ENCODE data around the gene PROC. TPM values are rescaled to one million over a fixed set of nuclear protein-coding genes. Genes with fewer than 3 reads are reported as not detected.

PROC gene
- polyA plus RNA-seq (2011; rRNA removed): not detected in 2 replicates
- not detected in 2 replicates for polyA minus RNA-seq (2011; rRNA and poly(A)+ RNA removed)

DNA sequence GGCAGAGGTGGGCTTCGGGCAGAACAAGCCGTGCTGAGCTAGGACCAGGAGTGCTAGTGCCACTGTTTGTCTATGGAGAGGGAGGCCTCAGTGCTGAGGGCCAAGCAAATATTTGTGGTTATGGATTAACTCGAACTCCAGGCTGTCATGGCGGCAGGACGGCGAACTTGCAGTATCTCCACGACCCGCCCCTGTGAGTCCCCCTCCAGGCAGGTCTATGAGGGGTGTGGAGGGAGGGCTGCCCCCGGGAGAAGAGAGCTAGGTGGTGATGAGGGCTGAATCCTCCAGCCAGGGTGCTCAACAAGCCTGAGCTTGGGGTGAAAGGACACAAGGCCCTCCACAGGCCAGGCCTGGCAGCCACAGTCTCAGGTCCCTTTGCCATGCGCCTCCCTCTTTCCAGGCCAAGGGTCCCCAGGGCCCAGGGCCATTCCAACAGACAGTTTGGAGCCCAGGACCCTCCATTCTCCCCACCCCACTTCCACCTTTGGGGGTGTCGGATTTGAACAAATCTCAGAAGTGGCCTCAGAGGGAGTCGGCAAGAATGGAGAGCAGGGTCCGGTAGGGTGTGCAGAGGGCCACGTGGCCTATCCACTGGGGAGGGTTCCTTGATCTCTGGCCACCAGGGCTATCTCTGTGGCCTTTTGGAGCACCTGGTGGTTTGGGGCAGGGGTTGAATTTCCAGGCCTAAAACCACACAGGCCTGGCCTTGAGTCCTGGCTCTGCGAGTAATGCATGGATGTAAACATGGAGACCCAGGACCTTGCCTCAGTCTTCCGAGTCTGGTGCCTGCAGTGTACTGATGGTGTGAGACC, at the start of gene PROC:
Gene PROC, plus strand, starts transcription at position 128 of the 812 bp plus-strand sequence. CDS start 1,516 bp downstream, outside the sequence.
- Histone ChIP-seq H3K4me3 (ENCODE audit: low read depth, low read length) (no peak within 1 kb of the TSS), H3K9me3 (ENCODE audit: control insufficient read depth, insufficient read depth, low read length) (no peaks in the 10 kb centered on the region; the same call in 1 of the 2 replicates), H3K27ac (ENCODE audit: low read depth, low read length) (no peak within 1 kb of the TSS), H3K27me3 (ENCODE audit: control insufficient read depth, insufficient read depth, low read length) (peaks cover 20% of the 10 kb centered on the region)
- TF ChIP-seq, protein P1, sequence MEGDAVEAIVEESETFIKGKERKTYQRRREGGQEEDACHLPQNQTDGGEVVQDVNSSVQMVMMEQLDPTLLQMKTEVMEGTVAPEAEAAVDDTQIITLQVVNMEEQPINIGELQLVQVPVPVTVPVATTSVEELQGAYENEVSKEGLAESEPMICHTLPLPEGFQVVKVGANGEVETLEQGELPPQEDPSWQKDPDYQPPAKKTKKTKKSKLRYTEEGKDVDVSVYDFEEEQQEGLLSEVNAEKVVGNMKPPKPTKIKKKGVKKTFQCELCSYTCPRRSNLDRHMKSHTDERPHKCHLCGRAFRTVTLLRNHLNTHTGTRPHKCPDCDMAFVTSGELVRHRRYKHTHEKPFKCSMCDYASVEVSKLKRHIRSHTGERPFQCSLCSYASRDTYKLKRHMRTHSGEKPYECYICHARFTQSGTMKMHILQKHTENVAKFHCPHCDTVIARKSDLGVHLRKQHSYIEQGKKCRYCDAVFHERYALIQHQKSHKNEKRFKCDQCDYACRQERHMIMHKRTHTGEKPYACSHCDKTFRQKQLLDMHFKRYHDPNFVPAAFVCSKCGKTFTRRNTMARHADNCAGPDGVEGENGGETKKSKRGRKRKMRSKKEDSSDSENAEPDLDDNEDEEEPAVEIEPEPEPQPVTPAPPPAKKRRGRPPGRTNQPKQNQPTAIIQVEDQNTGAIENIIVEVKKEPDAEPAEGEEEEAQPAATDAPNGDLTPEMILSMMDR (IDR thresholded peaks at IDR 0.05; ENCODE audit: low read depth, low read length): no peak
- no peak for DNase-seq (ENCODE audit: low read depth, low spot score)
- CTCF ChIA-PET: interaction anchor here (1.2 kb wide), 1 partner anchor 61 kb away, joined by 3 read pairs; no protein-coding TSS in a partner anchor
- POLR2A ChIA-PET: interaction anchor here (1.0 kb wide), 1 partner anchor 32 kb away, joined by 3 read pairs; no protein-coding TSS in a partner anchor

DNA sequence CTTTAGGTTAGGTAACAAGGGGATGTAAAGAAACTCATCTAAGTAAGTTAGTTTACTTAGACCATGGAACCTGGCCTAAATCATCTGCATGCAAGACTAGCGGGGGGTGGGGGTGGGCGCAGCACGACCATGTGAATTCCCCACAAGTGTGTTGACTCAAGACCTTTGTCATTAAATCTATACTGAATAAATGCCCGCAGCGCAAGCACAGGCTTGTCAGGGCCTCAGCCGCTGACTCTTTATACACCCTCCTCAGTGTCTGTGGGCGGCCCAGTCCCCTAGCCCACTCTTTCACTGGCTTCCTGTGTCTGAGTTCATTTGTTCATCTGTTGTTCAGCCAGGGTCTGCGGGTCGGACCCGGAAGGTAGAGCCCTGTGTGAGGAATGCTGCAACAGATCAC, 48.2 kb upstream of the PROC start:
- no peak for DNase-seq (ENCODE audit: low read depth, low spot score)
- CTCF ChIA-PET: no interaction called here
- POLR2A ChIA-PET: no interaction called here
- TF ChIP-seq, protein P1 (IDR thresholded peaks at IDR 0.05; ENCODE audit: low read depth, low read length): no peak
- Histone ChIP-seq H3K4me3 (ENCODE audit: low read depth, low read length) (no peak overlapping the region), H3K27ac (ENCODE audit: low read depth, low read length) (peak overlapping the region; percentile 31), H3K27me3 (ENCODE audit: control insufficient read depth, insufficient read depth, low read length) (no peaks in the 10 kb centered on the region), H3K9me3 (ENCODE audit: control insufficient read depth, insufficient read depth, low read length) (peaks cover 5% of the 10 kb centered on the region)

DNA sequence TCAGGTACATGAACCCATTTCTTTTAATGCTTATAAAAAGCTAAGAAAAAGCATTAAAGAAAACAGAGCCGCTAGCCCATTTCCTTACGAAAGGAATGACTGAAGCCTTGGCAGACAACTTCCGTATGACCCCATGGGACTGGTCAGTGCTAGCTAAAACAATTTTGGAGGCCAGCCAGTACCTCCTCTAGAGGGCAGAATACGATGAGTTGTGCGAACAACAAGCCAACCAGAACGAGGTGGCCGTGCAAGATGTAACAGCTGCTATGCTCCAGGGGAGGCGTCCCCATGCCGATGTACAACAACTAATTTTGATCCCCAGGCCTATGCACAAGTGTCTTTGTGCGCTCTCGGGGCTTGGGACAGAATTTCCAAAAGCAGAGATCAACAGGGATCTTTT, 47.2 kb upstream of the PROC start:
- H3K27me3 ChIP-seq (ENCODE audit: control insufficient read depth, insufficient read depth, low read length): no peaks in the 10 kb centered on the region

DNA sequence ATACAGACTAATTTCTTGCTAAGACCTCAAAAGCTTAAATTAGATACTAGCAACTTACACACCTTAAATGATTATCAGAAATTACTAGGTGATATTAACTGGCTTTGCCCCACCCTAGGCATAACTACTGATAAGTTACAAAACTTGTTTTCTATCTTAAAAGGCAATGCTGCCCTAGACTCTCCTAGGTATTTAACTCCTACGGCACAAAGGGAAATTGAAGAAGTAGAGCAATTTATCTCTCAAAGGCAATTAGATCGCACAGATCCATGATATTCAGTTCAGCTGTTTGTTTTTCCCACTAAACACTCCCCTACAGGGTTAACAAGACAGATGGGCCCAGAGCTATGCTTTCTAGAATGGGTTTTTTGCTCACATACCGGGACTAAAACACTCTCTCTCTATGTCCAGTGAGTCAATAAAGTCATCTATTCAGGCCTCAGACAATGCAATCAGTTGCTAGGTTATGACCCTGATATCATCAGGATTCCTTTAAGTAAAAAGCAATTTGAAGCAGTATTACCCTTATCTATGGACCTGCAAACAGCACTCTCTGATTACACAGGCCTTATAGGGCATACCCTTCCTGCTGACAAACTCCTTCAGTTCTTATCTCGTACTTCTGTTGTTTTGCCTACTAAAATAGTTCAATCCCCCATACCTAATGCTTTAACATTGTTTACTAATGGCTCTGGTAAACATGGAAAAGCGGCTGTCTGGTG, 44.7 kb upstream of the PROC start:
- H3K4me3 ChIP-seq (ENCODE audit: low read depth, low read length): no peak overlapping the region
- peaks cover 9% of the 10 kb centered on the region for H3K9me3 ChIP-seq (ENCODE audit: control insufficient read depth, insufficient read depth, low read length)
- CTCF ChIA-PET: interaction anchor here (1.2 kb wide), 1 partner anchor 105 kb away, joined by 3 read pairs; no protein-coding TSS in a partner anchor
- TF ChIP-seq, protein P1 (IDR thresholded peaks at IDR 0.05; ENCODE audit: low read depth, low read length): no peak
- no peaks in the 10 kb centered on the region for H3K27me3 ChIP-seq (ENCODE audit: control insufficient read depth, insufficient read depth, low read length)
- POLR2A ChIA-PET: no interaction called here
- H3K27ac ChIP-seq (ENCODE audit: low read depth, low read length): no peak overlapping the region
- DNase-seq (ENCODE audit: low read depth, low spot score): no peak

More for the DNA sequence above, 47.2 kb upstream of the PROC start:
- ChIA-PET POLR2A (no interaction called here), CTCF (no interaction called here)
- Histone ChIP-seq H3K27ac (ENCODE audit: low read depth, low read length) (no peak overlapping the region), H3K4me3 (ENCODE audit: low read depth, low read length) (no peak overlapping the region), H3K9me3 (ENCODE audit: control insufficient read depth, insufficient read depth, low read length) (peaks cover 5% of the 10 kb centered on the region)
- TF ChIP-seq, protein P1 (IDR thresholded peaks at IDR 0.05; ENCODE audit: low read depth, low read length): no peak
- DNase-seq (ENCODE audit: low read depth, low spot score): no peak

Data from AG04450 (cell line).